Breast epithelium (tissue), 4 donors: ENCODE data around the gene CYTH3. TPM values are rescaled to one million over a fixed set of nuclear protein-coding genes. Genes with fewer than 3 reads are reported as not detected.

Experiments used
- DNase-seq, 2 donors: peaks; one replicate each; pipeline ENCODE4 v3.0.0-alpha.2; 2019; ENCODE audit warnings: low spot score in 2 of 2
- H3K27ac ChIP-seq, 2 donors: fragments of 200-600 bp; sonication (generic) in 1 of 2; one replicate each; pipeline ENCODE4 v1.5.1; 2016 to 2019; ENCODE audit warnings: mild to moderate bottlenecking in 1 of 2
- H3K27me3 ChIP-seq, 2 donors: fragments of 200-600 bp; sonication (generic) in 1 of 2; one replicate each; pipeline versions ENCODE4 v1.5.1 to v1.6.0; 2017 to 2019; ENCODE audit warnings: control low read depth in 1 of 2, mild to moderate bottlenecking in 1 of 2
- H3K36me3 ChIP-seq: fragments of 200-600 bp; one replicate; pipeline ENCODE4 v1.5.1; 2019
- H3K4me1 ChIP-seq, 2 donors: fragments of 200-600 bp; sonication (generic); one replicate each; pipeline ENCODE4 v1.5.1; 2016 to 2019; ENCODE audit warnings: control low read depth in 1 of 2
- H3K4me3 ChIP-seq, 3 donors: fragments of 200-600 bp; sonication (generic); 1 replicate in 2 of 3; 2 replicates in 1 of 3; pipeline ENCODE4 v1.5.1; 2016 to 2019; ENCODE audit warnings: mild to moderate bottlenecking in 3 of 3, moderate library complexity in 2 of 3
- H3K9me3 ChIP-seq, 2 donors: fragments of 200-600 bp; sonication (generic) in 1 of 2; one replicate each; pipeline ENCODE4 v1.5.1; 2016 to 2019; ENCODE audit warnings: control low read depth in 1 of 2
- POLR2A ChIP-seq: fragments of 450-650 bp; IDR thresholded peaks from one replicate; pipeline ENCODE4 v1.6.1; 2016; ENCODE audit warnings: antibody characterized with exemption, mild to moderate bottlenecking, moderate library complexity
- POLR2AphosphoS5 ChIP-seq, 3 donors: sonication (generic); formaldehyde crosslinking; IDR thresholded peaks; one replicate each; pipeline ENCODE4 v1.6.1; 2017; ENCODE audit warnings: antibody characterized with exemption in 3 of 3
- intact Hi-C: fragments of 100-400 bp; cut with DNase I; formaldehyde crosslinking; loops from one replicate; pipeline ENCODE4 v1.15.1; 2023; ENCODE audit warnings: low total_unique reads
- total RNA-seq, 3 donors: library from RNA; depleted of rRNA; stranded (reverse); fragments of >200 nt; gene quantifications; one replicate each; pipeline ENCODE4 v1.1.0, GENCODE V29; 2016
- TF ChIP-seq, protein P1 (sequence below), 3 donors: fragments of 450-650 bp; IDR thresholded peaks; one replicate each; pipeline ENCODE4 v1.5.1; 2016 to 2017; ENCODE audit warnings: antibody characterized with exemption in 3 of 3, mild to moderate bottlenecking in 3 of 3, moderate library complexity in 3 of 3

Gene CYTH3
- total RNA-seq, 3 donors from 2014 or later = 23.6 to 46.4 (median 33.4) TPM

GRCh38 chr7:6123843-6124242, 148.6 kb downstream of the CYTH3 start:
- Histone ChIP-seq H3K4me3 (no peak overlapping the region), H3K4me1 (no peaks in the 10 kb centered on the region), H3K27ac (no peak overlapping the region), H3K36me3 (no peaks in the 10 kb centered on the region), H3K27me3 (no peaks in the 10 kb centered on the region), H3K9me3 (peaks cover 0 to 8% of the 10 kb centered on the region in 2 donors)
- no peak for DNase-seq
- intact Hi-C loops = no loop called here
- no peak for TF ChIP-seq POLR2AphosphoS5 (IDR thresholded peaks at IDR 0.05)
- no peak for TF ChIP-seq POLR2A
- TF ChIP-seq, protein P1, sequence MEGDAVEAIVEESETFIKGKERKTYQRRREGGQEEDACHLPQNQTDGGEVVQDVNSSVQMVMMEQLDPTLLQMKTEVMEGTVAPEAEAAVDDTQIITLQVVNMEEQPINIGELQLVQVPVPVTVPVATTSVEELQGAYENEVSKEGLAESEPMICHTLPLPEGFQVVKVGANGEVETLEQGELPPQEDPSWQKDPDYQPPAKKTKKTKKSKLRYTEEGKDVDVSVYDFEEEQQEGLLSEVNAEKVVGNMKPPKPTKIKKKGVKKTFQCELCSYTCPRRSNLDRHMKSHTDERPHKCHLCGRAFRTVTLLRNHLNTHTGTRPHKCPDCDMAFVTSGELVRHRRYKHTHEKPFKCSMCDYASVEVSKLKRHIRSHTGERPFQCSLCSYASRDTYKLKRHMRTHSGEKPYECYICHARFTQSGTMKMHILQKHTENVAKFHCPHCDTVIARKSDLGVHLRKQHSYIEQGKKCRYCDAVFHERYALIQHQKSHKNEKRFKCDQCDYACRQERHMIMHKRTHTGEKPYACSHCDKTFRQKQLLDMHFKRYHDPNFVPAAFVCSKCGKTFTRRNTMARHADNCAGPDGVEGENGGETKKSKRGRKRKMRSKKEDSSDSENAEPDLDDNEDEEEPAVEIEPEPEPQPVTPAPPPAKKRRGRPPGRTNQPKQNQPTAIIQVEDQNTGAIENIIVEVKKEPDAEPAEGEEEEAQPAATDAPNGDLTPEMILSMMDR (IDR thresholded peaks at IDR 0.05) = no peak

DNA sequence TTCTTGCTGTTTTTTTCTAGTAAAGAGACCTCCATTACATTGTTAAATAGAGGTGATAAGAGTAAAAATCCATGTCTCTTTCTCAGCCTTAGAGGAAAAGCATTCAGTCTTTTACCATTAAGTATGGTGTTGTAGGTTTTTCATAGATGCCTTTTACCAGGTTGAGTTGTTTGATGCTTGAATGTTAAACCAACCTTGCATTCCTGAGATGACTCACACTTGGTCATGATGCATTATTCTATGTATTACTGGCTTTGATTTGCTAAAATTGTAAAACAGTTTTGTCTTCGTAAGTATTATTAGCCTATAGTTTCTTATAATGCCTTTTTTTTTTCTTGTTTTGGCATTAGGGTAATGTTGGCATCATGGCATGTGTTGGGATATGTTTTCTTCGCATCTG, 151.3 kb downstream of the CYTH3 start:
- DNase-seq = no peak
- Histone ChIP-seq H3K4me1 (no peaks in the 10 kb centered on the region), H3K36me3 (no peaks in the 10 kb centered on the region), H3K27me3 (no peaks in the 10 kb centered on the region), H3K27ac (no peak overlapping the region), H3K9me3 (peaks cover 0 to 8% of the 10 kb centered on the region in 2 donors), H3K4me3 (no peak overlapping the region)
- intact Hi-C loops = no loop called here
- TF ChIP-seq POLR2AphosphoS5 (IDR thresholded peaks at IDR 0.05) = no peak
- no peak for TF ChIP-seq POLR2A
- TF ChIP-seq, protein P1 (IDR thresholded peaks at IDR 0.05) = no peak

DNA sequence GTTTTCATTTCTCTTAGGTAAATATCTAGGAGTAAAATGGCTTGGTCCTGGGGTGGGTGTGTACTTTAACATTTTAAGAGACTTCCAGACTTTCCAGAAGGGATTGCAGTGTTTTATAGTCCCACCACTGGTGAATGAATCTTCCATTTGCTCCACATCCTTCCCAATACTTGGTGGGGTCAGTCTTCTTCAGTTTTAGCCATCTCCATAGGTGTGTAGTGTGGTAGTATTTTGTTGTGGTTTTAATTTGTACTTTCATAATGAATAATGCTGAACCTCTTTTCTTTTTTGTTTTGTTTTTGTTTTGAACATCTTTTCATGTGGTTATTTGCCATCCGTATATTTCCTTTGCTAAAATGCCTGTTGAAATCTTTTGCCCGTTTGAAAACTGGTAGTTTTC, 154.9 kb downstream of the CYTH3 start:
- intact Hi-C loops = no loop called here
- no peaks in the 10 kb centered on the region for H3K4me1 ChIP-seq
- no peak overlapping the region for H3K4me3 ChIP-seq
- peaks cover 0 to 8% of the 10 kb centered on the region in 2 donors for H3K9me3 ChIP-seq
- TF ChIP-seq POLR2A (no peak), POLR2AphosphoS5 (IDR thresholded peaks at IDR 0.05) (no peak)
- TF ChIP-seq, protein P1 (IDR thresholded peaks at IDR 0.05) = no peak
- DNase-seq = no peak
- no peaks in the 10 kb centered on the region for H3K27me3 ChIP-seq
- no peak overlapping the region for H3K27ac ChIP-seq
- no peaks in the 10 kb centered on the region for H3K36me3 ChIP-seq

DNA sequence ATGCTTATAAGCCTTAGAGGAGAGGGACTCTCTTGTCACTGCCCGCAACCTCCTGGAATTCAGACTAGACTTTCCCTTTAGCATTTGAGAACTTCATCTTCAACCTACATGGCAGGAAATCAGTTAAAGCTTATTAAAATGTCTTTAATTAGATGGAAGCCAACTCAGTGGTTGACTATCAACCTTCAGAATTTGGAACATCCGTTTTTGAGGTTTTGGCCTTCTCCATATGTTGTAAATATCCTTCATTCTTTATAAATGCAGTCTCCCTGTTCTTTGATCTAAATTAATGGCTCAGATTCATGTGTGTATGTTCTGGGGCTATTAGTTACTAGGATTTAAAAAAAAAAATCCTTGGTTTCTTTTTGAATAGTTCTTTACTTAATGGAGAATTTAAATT, 156.2 kb downstream of the CYTH3 start:
- no peaks in the 10 kb centered on the region for H3K36me3 ChIP-seq
- no peak overlapping the region for H3K4me3 ChIP-seq
- H3K9me3 ChIP-seq = peaks cover 0 to 3% of the 10 kb centered on the region in 2 donors
- no peaks in the 10 kb centered on the region for H3K27me3 ChIP-seq
- H3K4me1 ChIP-seq = no peaks in the 10 kb centered on the region
- intact Hi-C loops = no loop called here
- no peak overlapping the region for H3K27ac ChIP-seq
- TF ChIP-seq, protein P1 (IDR thresholded peaks at IDR 0.05) = no peak
- no peak for TF ChIP-seq POLR2AphosphoS5 (IDR thresholded peaks at IDR 0.05)
- no peak for TF ChIP-seq POLR2A
- no peak for DNase-seq

Other genes with a start within 250 kb of the CYTH3 start
- gene ANKRD61, start 241.2 kb downstream of the CYTH3 start, total RNA-seq = under 1 TPM in 1 of 3 donors, not detected in 2; 0.33 TPM
- gene EIF2AK1, start 213.4 kb downstream of the CYTH3 start, total RNA-seq = 100 to 1,000 TPM; 159 to 201 (median 167) TPM
- gene USP42, start 167.7 kb downstream of the CYTH3 start, total RNA-seq = 1 to 10 TPM; 5.6 to 8.8 (median 7.8) TPM
- gene FAM220A, start 76.3 kb upstream of the CYTH3 start, total RNA-seq = 10 to 100 TPM; 14.4 to 18.7 (median 14.7) TPM
- 100 to 1,000 TPM; 103 to 121 (median 121) TPM for gene RAC1, start 101.9 kb upstream of the CYTH3 start, total RNA-seq
- 10 to 100 TPM; 15.4 to 18.0 (median 17.6) TPM for gene DAGLB, start 175.3 kb upstream of the CYTH3 start, total RNA-seq
- gene KDELR2, start 211.5 kb upstream of the CYTH3 start, total RNA-seq = 100 to 1,000 TPM in 1 of 3 donors, 10 to 100 TPM in 2; 75.2 to 106 (median 81.7) TPM